Keratinocyte (primary cell): Measurements from ENCODE around the gene TNNT1. TPM values are rescaled to one million over a fixed set of nuclear protein-coding genes. Genes with fewer than 3 reads are reported as not detected.

ENCODE experiments used
- DNase-seq: peaks from one replicate; pipeline ENCODE4 v3.0.0-alpha.2; 2011; ENCODE audit warnings: low read depth, missing footprints, low spot score
- FAIRE-seq: peaks from 2 replicates; lab custom pipeline; 2011; peaks lifted over from hg19 to GRCh38; lab: Jason Lieb, UNC
- H2AFZ ChIP-seq: 2 replicates; pipeline ENCODE4 v1.6.0; 2012; ENCODE audit warnings: low read length, control low read depth, inconsistent platforms; ENCODE audit not compliant: control insufficient read depth
- H3K27ac ChIP-seq: 2 replicates; pipeline ENCODE4 v1.5.1; 2011; ENCODE audit warnings: low read length; ENCODE audit not compliant: control insufficient read depth, insufficient read depth
- H3K27me3 ChIP-seq: 3 replicates; pipeline ENCODE4 v1.6.0; 2011; ENCODE audit warnings: low read length; ENCODE audit not compliant: control insufficient read depth, insufficient read depth; ENCODE audit errors: extremely low read depth
- H3K36me3 ChIP-seq, 2 experiments: 2 replicates in 1 of 2; 3 replicates in 1 of 2; pipeline ENCODE4 v1.5.1; 2011; ENCODE audit warnings: low read length in 2 of 2, mild to moderate bottlenecking in 1 of 2; ENCODE audit not compliant: control insufficient read depth in 2 of 2, insufficient read depth in 2 of 2; ENCODE audit errors: extremely low read depth in 1 of 2
- H3K4me1 ChIP-seq: 3 replicates; pipeline ENCODE4 v1.5.1; 2011; ENCODE audit warnings: low read length; ENCODE audit not compliant: control insufficient read depth, insufficient read depth; ENCODE audit errors: extremely low read depth
- H3K4me2 ChIP-seq: 3 replicates; pipeline ENCODE4 v1.6.0; 2011; ENCODE audit warnings: low read depth, low read length; ENCODE audit not compliant: control insufficient read depth, insufficient read depth; ENCODE audit errors: extremely low read depth
- H3K4me3 ChIP-seq, 3 experiments: fragments of 200-600 bp in 1 of 3; sonication (generic) in 1 of 3; 2 replicates in 2 of 3; 3 replicates in 1 of 3; pipeline ENCODE4 v1.5.1; 2011 to 2016; ENCODE audit warnings: low read length in 3 of 3, mild to moderate bottlenecking in 3 of 3, control low read depth in 2 of 3, inconsistent platforms in 1 of 3, low read depth in 1 of 3, mixed read lengths in 1 of 3, mixed run types in 1 of 3, moderate library complexity in 1 of 3; ENCODE audit not compliant: control insufficient read depth in 2 of 3, insufficient read depth in 2 of 3; ENCODE audit errors: extremely low read depth in 1 of 3
- H3K79me2 ChIP-seq: 2 replicates; pipeline ENCODE4 v1.6.0; 2012; ENCODE audit warnings: low read length; ENCODE audit not compliant: control insufficient read depth, insufficient read depth
- H3K9ac ChIP-seq: 3 replicates; pipeline ENCODE4 v1.6.0; 2011; ENCODE audit warnings: low read length; ENCODE audit not compliant: control insufficient read depth, insufficient read depth; ENCODE audit errors: extremely low read depth
- H3K9me1 ChIP-seq: 3 replicates; pipeline ENCODE4 v1.6.0; 2011; ENCODE audit warnings: low read length; ENCODE audit not compliant: control insufficient read depth, insufficient read depth; ENCODE audit errors: extremely low read depth
- H3K9me3 ChIP-seq: 2 replicates; pipeline ENCODE4 v1.5.1; 2012; ENCODE audit warnings: low read depth, low read length; ENCODE audit not compliant: control insufficient read depth
- H4K20me1 ChIP-seq: 3 replicates; pipeline ENCODE4 v1.6.0; 2011; ENCODE audit warnings: low read length; ENCODE audit not compliant: control insufficient read depth, insufficient read depth; ENCODE audit errors: extremely low read depth
- EZH2 ChIP-seq: IDR thresholded peaks from one replicate; pipeline ENCODE4 v1.6.1; 2012; ENCODE audit warnings: inconsistent platforms, mild to moderate bottlenecking, low read length, moderate library complexity
- dilution Hi-C: fragments of 300-500 bp; cut with MboI; formaldehyde crosslinking; loops from one replicate; pipeline ENCODE4 v1.7.0; 2020; ENCODE audit warnings: low sequenced_read_pairs; ENCODE audit not compliant: extremely low pct_ligation_motif_present
- polyA plus RNA-seq, 5 experiments: library from polyadenylated mRNA; depleted of rRNA in 3 of 5; stranded (reverse) in 3 of 5; stranded (forward) in 1 of 5; unstranded in 1 of 5; fragments of >200 nt; gene quantifications; 1 replicate in 1 of 5; 2 replicates in 3 of 5; 3 replicates in 1 of 5; pipeline versions ENCODE4 v1.2.1 to v1.2.3, GENCODE V29; 2011 to 2012; ENCODE audit warnings: missing spikeins in 2 of 5, low read depth in 1 of 5, low replicate concordance in 1 of 5
- TF ChIP-seq, protein P1 (sequence below), 3 experiments: IDR thresholded peaks in 1 of 3; conservative IDR thresholded peaks in 1 of 3; optimal IDR thresholded peaks in 1 of 3; 2 replicates in 2 of 3; 3 replicates in 1 of 3; pipeline versions ENCODE3 to v1.5.1; 2011; ENCODE audit warnings: low read length in 3 of 3, mild to moderate bottlenecking in 3 of 3, moderate library complexity in 2 of 3, control low read depth in 1 of 3, inconsistent platforms in 1 of 3; ENCODE audit not compliant: insufficient read depth in 2 of 3; ENCODE audit errors: extremely low read depth in 1 of 3

The TNNT1 gene
- polyA plus RNA-seq, 1 donor (not counting 4 experiments of a cell fraction or from before 2014, with no cell fraction given), result 99.6 TPM

DNA sequence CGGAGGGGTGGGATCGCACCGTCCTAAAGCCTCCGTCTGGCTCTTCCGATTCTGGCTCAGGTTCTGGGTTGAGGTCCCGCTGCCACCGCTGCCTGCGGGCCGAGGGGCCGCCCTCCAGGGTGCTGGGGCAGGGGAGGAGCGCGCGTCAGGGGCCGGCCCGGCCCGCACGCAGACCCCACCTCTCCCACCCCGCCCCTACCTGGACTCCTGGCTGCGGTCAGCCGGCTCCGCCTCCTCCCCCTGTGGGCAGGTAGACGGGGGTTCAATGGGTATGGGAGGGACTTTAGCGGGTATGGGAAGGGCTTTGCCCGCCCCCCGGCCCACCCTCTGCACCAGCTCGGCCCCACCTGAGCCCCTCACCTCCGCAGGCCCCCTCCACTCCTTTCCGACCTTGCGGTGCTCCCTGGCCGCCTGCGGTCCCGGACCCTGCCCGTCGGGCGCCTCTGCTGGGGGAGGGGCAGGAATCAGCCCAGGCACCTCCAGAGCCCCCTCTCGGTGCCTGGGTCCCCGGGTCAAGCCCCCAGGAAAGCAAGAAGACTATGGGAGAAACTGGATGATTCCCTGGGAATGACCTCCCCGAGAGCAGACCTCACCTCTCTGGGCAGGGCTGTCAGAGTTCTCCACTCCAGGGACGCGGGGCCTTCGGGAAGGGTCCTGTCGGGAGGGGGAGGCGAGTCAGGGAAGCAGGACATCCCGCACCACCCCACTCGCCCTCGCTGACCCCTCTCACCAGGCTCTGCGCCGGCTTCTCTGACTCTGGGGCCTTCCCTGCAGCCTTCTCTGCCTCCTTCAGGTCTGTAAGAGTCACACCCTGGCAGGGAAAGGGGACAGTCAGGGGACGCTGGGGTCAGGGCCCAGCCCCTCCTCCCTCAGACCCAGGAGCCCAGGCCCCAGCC is 56.3 kb downstream of the TNNT1 start:
- H3K9me1 ChIP-seq, result no peaks in the 10 kb centered on the region
- H3K27ac ChIP-seq, result no peak overlapping the region
- H3K9ac ChIP-seq, result no peak overlapping the region
- DNase-seq (no peak), FAIRE-seq (no peak)
- no peaks in the 10 kb centered on the region for H3K4me1 ChIP-seq
- H2AFZ ChIP-seq, result no peak overlapping the region
- no peaks in the 10 kb centered on the region for H3K27me3 ChIP-seq
- dilution Hi-C loops, result no loop called here
- no peak overlapping the region for H3K4me2 ChIP-seq
- peaks cover 11% of the 10 kb centered on the region for H4K20me1 ChIP-seq
- TF ChIP-seq, protein P1, sequence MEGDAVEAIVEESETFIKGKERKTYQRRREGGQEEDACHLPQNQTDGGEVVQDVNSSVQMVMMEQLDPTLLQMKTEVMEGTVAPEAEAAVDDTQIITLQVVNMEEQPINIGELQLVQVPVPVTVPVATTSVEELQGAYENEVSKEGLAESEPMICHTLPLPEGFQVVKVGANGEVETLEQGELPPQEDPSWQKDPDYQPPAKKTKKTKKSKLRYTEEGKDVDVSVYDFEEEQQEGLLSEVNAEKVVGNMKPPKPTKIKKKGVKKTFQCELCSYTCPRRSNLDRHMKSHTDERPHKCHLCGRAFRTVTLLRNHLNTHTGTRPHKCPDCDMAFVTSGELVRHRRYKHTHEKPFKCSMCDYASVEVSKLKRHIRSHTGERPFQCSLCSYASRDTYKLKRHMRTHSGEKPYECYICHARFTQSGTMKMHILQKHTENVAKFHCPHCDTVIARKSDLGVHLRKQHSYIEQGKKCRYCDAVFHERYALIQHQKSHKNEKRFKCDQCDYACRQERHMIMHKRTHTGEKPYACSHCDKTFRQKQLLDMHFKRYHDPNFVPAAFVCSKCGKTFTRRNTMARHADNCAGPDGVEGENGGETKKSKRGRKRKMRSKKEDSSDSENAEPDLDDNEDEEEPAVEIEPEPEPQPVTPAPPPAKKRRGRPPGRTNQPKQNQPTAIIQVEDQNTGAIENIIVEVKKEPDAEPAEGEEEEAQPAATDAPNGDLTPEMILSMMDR (optimal IDR thresholded peaks at IDR 0.05 in 1 of 3, IDR thresholded peaks at IDR 0.05 in 1 of 3, conservative IDR thresholded peaks at IDR 0.05 in 1 of 3; ENCODE audit: extremely low read depth in 1 of 3, insufficient read depth in 2 of 3, low read length in 3 of 3), result no peak
- no peak for TF ChIP-seq EZH2
- no peaks in the 10 kb centered on the region for H3K79me2 ChIP-seq
- H3K36me3 ChIP-seq, result peaks cover 10 to 24% of the 10 kb centered on the region in 2 experiments
- H3K4me3 ChIP-seq, result no peak overlapping the region
- H3K9me3 ChIP-seq, result no peaks in the 10 kb centered on the region

- Histone ChIP-seq H2AFZ (no peak overlapping the region), H3K9ac (no peak overlapping the region), H3K4me1 (peaks cover 4% of the 10 kb centered on the region), H3K9me3 (no peaks in the 10 kb centered on the region), H3K79me2 (no peaks in the 10 kb centered on the region), H4K20me1 (peaks cover 14% of the 10 kb centered on the region), H3K27ac (no peak overlapping the region), H3K9me1 (no peaks in the 10 kb centered on the region), H3K4me3 (no peak overlapping the region), H3K4me2 (no peak overlapping the region), H3K36me3 (peaks cover 10 to 27% of the 10 kb centered on the region in 2 experiments), H3K27me3 (no peaks in the 10 kb centered on the region)
- no peak for FAIRE-seq
- no peak for TF ChIP-seq EZH2
- TF ChIP-seq, protein P1 (optimal IDR thresholded peaks at IDR 0.05 in 1 of 3, IDR thresholded peaks at IDR 0.05 in 1 of 3, conservative IDR thresholded peaks at IDR 0.05 in 1 of 3; ENCODE audit: extremely low read depth in 1 of 3, insufficient read depth in 2 of 3, low read length in 3 of 3), result no peak
- dilution Hi-C loops, result no loop called here
- no peak for DNase-seq
These were observed 57.1 kb downstream of the TNNT1 start for GRCh38 chr19:55091955-55092354.
